K562 treated with DMSO at 1 percent for 48 hours (cell line): ENCODE results near the gene PCDHA8. TPM values are rescaled to one million over a fixed set of nuclear protein-coding genes. Genes with fewer than 3 reads are reported as not detected.

Source experiments
- total RNA-seq: library from RNA; unstranded; fragments of 300-600 nt; gene quantifications from 2 replicates; pipeline ENCODE4 v1.2.3, GENCODE V29; 2022; ENCODE audit warnings: low replicate concordance; ENCODE audit errors: extremely low read depth

Gene PCDHA8, protein sequence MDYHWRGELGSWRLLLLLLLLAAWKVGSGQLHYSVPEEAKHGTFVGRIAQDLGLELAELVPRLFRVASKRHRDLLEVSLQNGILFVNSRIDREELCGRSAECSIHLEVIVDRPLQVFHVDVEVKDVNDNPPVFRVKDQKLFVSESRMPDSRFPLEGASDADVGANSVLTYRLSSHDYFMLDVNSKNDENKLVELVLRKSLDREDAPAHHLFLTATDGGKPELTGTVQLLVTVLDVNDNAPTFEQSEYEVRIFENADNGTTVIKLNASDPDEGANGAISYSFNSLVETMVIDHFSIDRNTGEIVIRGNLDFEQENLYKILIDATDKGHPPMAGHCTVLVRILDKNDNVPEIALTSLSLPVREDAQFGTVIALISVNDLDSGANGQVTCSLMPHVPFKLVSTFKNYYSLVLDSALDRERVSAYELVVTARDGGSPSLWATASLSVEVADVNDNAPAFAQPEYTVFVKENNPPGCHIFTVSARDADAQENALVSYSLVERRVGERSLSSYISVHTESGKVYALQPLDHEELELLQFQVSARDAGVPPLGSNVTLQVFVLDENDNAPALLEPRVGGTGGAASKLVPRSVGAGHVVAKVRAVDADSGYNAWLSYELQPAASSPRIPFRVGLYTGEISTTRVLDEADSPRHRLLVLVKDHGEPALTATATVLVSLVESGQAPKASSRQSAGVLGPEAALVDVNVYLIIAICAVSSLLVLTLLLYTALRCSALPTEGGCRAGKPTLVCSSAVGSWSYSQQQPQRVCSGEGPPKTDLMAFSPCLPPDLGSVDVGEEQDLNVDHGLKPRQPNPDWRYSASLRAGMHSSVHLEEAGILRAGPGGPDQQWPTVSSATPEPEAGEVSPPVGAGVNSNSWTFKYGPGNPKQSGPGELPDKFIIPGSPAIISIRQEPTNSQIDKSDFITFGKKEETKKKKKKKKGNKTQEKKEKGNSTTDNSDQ
- total RNA-seq, result not detected in 2 replicates

GRCh38 chr5:140840978-140841962, at the start of gene PCDHA8:
TSS of gene PCDHA8 (plus strand) at chr5:140841187. CDS start at chr5:140841322, 135 bp downstream.

GRCh38 chr5:140794595-140795258, 46.3 kb upstream of the PCDHA8 start, which contains the start of gene PCDHA2:
TSS of gene PCDHA2 (plus strand) at chr5:140794852.

DNA sequence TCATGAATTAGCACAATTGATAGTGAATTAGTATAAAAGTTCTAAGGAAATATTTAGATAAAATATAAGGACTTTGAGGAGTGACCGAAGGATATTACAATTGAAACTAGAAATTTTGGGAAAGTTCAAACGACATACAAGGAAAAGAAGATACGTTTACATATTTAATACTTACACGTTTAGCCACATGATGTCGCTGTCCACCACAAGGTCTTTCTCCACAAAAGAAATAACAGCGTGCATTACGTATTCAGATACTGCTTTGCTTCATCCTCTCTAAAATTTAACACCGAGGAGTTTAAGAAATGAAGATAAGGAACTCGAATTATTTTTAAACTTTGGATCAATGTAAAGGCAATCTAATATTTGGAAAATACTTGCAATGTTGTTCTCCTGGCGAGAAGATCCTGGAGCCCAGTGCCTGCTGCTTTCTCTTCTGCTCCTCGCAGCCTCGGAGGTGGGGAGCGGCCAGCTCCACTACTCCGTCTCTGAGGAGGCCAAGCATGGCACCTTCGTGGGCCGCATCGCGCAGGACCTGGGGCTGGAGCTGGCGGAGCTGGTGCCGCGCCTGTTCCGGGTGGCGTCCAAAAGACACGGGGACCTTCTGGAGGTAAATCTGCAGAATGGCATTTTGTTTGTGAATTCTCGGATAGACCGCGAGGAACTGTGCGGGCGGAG, 40.0 kb upstream of the PCDHA8 start, which contains the start of gene PCDHA3:
TSS of gene PCDHA3 (plus strand) at position 242 of the 678 bp plus-strand sequence.

DNA sequence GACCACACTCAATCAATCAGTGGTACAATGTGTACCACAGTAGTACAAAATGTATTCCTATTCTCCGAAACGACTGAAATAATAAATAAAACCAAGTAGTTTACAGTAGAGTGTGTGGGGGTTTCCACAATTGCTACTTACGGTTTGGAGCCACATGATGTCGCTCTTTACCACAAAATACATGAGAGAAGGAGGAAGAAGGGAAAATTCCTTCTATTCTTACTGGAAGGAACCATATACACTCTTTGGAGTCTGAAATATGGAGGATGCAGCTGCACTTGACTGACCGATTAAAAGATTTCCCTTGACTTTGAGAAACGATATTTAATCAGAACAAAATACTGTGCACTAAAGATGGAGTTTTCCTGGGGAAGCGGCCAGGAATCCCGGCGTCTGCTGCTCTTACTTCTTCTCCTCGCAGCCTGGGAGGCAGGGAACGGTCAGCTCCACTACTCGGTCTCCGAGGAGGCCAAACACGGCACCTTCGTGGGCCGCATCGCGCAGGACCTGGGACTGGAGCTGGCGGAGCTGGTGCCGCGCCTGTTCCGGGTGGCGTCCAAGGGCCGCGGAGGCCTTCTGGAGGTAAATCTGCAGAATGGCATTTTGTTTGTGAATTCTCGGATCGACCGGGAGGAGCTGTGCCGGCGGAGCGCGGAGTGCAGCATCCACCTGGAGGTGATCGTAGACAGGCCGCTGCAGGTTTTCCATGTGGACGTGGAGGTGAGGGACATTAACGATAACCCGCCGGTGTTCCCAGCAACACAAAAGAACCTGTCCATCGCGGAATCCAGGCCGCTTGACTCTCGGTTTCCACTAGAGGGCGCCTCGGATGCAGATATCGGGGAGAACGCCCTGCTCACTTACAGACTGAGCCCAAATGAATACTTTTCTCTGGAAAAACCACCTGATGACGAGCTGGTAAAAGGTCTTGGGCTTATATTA, 33.9 kb upstream of the PCDHA8 start, which contains the start of gene PCDHA4:
TSS of gene PCDHA4 (plus strand) at position 235 of the 942 bp plus-strand sequence.

DNA sequence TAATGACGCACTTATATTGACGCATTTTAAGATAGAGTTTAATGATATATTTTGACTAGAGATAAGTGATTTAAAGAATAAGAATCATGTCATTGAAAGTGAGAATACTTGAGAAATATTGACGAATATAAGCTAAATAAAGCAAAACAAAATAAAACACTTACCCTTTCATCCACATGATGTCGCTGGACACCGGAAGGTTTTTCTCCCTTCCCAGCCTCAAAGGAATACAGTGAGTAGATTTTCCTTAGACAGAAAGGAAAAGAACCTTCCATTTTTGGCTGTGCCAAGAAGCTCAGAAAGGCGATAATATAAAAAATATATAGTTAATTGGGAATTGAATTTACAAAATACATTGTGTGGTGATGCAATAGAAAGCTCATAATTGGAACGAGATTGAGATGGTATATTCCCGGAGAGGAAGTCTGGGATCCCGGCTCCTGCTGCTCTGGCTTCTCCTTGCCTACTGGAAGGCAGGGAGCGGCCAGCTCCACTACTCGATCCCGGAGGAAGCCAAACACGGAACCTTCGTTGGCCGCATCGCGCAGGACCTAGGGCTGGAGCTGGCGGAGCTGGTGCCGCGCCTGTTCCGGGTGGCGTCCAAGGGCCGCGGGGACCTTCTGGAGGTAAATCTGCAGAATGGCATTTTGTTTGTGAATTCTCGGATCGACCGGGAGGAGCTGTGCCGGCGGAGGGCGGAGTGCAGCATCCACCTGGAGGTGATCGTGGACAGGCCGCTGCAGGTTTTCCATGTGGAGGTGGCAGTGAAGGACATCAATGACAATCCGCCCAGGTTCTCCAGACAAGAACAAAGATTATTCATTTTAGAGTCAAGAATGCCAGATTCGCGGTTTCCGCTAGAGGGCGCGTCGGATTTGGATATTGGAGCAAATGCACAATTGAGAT, 19.4 kb upstream of the PCDHA8 start, which contains the start of gene PCDHA5:
TSS of gene PCDHA5 (plus strand) at position 239 of the 906 bp plus-strand sequence.

DNA sequence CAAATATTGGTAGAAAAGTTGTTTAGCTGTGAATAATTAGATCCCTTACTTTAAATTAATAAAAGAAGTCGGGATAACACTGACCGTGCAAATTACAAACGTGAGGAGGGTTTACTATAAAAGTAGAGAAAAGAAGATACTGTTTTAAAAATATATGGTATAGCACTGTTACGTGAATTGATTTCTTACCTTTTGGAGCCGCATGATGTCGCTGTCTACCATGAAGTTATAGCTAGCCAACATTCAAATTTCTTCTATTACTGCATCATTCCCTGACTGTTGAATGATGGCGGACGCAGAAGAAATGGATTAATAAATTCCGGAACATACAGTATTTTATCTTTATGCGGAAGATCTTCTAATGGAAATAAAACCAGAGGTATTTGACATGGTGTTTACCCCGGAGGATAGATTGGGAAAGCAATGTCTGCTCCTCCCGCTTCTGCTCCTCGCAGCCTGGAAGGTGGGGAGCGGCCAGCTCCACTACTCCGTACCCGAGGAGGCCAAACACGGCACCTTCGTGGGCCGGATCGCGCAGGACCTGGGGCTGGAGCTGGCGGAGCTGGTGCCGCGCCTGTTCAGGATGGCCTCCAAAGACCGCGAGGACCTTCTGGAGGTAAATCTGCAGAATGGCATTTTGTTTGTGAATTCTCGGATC, 13.2 kb upstream of the PCDHA8 start, which contains the start of gene PCDHA6:
TSS of gene PCDHA6 (plus strand) at position 257 of the 658 bp plus-strand sequence. CDS start at position 389, 132 bp downstream.

DNA sequence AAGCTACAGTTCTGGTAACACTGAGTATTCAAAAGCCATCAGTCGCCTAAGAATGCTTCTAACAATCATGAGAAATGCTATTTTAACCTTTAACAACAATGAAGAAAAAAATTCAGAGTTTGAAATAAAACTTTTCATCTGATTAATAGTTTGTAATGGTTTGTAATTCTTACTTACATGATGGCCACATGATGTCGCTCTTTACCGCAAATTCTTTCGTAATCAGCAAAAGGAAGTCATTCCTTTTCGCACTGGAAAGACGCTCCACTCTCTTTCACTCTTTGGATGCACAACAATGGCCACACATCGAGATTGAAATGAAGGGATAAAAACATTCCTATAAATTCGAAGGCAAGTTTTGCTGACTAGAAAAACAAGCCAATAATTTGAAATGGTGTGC, 7.0 kb upstream of the PCDHA8 start, which contains the start of gene PCDHA7:
TSS of gene PCDHA7 (plus strand) at position 277 of the 400 bp plus-strand sequence. CDS start at position 392, 115 bp downstream.

DNA sequence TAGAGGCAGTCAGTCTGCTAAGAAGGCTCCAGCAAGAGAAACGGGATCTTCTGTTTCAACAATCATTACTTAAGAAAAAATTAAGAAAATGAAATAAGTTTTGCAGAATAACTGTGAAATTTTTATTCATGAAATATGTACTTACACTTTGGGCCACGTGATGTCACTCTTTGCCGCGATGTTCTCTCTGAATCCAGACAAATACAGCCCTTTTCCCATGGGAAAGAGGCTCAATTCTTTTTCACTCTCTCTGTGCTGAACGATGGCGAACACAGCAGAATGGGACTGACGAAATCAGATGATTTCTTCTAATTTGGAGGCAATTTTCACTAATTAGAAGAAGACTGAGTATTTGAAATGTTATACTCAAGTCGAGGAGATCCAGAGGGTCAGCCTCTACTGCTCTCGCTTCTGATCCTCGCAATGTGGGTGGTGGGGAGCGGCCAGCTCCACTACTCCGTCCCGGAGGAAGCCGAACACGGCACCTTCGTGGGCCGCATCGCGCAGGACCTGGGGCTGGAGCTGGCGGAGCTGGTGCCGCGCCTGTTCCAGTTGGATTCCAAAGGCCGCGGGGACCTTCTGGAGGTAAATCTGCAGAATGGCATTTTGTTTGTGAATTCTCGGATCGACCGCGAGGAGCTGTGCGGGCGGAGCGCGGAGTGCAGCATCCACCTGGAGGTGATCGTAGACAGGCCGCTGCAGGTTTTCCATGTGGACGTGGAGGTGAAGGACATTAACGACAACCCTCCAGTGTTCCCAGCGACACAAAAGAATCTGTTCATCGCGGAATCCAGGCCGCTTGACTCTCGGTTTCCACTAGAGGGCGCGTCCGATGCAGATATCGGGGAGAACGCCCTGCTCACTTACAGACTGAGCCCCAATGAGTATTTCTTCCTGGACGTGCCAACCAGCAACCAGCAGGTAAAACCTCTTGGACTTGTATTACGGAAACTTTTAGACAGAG, 7.4 kb downstream of the PCDHA8 start, which contains the start of gene PCDHA9:
TSS of gene PCDHA9 (plus strand) at position 244 of the 964 bp plus-strand sequence. CDS start at position 358, 114 bp downstream.

DNA sequence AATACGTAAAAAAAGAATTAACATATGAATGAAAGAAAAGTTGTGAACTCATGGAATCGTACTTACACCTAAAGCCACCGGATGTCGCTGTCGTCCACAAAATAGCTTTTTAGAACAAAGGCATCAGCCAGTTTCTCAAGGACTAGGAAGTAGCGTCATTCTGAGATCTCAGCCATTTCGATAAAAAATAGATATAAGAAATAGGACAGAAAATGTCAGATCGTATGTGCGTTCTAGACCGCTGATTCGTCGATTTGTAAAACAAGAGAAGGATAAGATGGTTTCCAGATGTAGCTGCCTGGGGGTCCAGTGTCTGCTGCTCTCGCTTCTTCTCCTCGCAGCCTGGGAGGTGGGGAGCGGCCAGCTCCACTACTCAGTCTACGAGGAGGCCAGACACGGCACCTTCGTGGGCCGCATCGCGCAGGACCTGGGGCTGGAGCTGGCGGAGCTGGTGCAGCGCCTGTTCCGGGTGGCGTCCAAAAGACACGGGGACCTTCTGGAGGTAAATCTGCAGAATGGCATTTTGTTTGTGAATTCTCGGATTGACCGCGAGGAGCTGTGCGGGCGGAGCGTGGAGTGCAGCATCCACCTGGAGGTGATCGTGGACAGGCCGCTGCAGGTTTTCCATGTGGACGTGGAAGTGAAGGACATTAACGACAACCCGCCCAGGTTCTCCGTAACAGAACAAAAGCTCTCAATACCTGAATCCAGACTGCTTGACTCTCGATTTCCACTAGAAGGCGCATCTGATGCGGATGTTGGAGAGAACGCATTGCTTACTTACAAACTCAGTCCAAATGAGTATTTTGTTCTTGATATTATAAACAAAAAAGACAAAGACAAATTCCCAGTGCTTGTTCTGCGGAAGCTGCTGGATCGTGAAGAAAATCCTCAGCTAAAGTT, 15.0 kb downstream of the PCDHA8 start, which contains the start of gene PCDHA10:
TSS of gene PCDHA10 (plus strand) at position 126 of the 903 bp plus-strand sequence. CDS start at position 278, 152 bp downstream.

GRCh38 chr5:140868721-140869554, 28.0 kb downstream of the PCDHA8 start, which contains the start of gene PCDHA11:
TSS of gene PCDHA11 (plus strand) at chr5:140868957. CDS start at chr5:140869104, 147 bp downstream.

DNA sequence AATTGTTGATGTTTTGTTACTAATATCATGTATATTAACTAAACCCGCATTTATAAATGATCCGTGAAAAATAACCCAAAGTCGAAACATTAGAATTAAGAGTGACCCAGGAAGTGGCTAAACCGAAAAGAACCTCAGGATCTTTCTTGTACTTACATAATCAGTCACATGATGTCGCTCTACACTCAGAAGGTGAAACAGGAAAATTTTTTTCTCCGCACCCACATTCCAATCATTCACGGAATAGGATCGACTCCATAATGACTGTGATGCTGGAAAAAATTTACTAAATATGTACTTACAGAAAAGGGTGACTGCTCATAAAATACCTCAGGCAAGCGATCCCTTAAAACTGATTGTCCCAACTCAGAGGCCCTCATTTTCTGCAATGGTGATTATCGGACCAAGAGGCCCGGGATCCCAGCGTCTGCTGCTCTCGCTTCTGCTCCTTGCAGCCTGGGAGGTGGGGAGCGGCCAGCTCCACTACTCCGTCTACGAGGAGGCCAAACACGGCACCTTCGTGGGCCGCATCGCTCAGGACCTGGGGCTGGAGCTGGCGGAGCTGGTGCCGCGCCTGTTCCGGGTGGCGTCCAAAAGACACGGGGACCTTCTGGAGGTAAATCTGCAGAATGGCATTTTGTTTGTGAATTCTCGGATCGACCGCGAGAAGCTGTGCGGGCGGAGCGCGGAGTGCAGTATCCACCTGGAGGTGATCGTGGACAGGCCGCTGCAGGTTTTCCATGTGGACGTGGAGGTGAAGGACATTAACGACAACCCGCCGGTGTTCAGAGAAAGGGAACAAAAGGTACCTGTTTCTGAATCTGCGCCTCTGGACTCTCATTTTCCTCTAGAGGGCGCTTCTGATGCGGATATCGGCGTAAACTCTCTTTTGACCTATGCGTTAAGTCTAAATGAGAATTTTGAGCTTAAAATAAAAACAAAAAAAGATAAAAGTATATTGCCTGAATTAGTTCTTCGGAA, 34.4 kb downstream of the PCDHA8 start, which contains the start of gene PCDHA12:
TSS of gene PCDHA12 (plus strand) at position 224 of the 981 bp plus-strand sequence. CDS start at position 389, 165 bp downstream.

GRCh38 chr5:140881889-140882590, 41.1 kb downstream of the PCDHA8 start, which contains the start of gene PCDHA13:
TSS of gene PCDHA13 (plus strand) at chr5:140882124. CDS start at chr5:140882269, 145 bp downstream.

